C4-2B (cell line): Measurements from ENCODE around the gene RAB11FIP2.
A peak's percentile ranks its signal among the peaks of the same experiment; 100 is the strongest.
"Not testable (repeated sequence)": the region's sequence is repeated elsewhere in the genome, so short reads cannot be mapped to it uniquely, and the experiment has no call there.

Experiments used
- H3K27ac ChIP-seq: fragments of 450-650 bp; 2 replicates; pipeline ENCODE4 v1.5.1; 2017
- ZFX ChIP-seq: fragments of 450-650 bp; IDR thresholded peaks from 2 replicates; pipeline ENCODE4 v1.6.1; 2017
- TF ChIP-seq, protein P1 (sequence below): fragments of 450-650 bp; conservative IDR thresholded peaks from 2 replicates; pipeline ENCODE4 v1.5.1; 2017; ENCODE audit warnings: mild to moderate bottlenecking

Gene RAB11FIP2

GRCh38 chr10:118046395-118047156, at the start of gene RAB11FIP2:
RAB11FIP2 (minus strand) TSS chr10:118046941; CDS start chr10:118046163, 778 bp downstream.
- peak; percentile 92 for TF ChIP-seq ZFX
- TF ChIP-seq, protein P1, sequence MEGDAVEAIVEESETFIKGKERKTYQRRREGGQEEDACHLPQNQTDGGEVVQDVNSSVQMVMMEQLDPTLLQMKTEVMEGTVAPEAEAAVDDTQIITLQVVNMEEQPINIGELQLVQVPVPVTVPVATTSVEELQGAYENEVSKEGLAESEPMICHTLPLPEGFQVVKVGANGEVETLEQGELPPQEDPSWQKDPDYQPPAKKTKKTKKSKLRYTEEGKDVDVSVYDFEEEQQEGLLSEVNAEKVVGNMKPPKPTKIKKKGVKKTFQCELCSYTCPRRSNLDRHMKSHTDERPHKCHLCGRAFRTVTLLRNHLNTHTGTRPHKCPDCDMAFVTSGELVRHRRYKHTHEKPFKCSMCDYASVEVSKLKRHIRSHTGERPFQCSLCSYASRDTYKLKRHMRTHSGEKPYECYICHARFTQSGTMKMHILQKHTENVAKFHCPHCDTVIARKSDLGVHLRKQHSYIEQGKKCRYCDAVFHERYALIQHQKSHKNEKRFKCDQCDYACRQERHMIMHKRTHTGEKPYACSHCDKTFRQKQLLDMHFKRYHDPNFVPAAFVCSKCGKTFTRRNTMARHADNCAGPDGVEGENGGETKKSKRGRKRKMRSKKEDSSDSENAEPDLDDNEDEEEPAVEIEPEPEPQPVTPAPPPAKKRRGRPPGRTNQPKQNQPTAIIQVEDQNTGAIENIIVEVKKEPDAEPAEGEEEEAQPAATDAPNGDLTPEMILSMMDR = peak; percentile 47
- H3K27ac ChIP-seq = peak within 1 kb of the TSS; percentile 82

GRCh38 chr10:118096022-118096421, 49.3 kb upstream of the RAB11FIP2 start:
- TF ChIP-seq, protein P1 = no peak
- TF ChIP-seq ZFX = no peak
- no peak overlapping the region for H3K27ac ChIP-seq

DNA sequence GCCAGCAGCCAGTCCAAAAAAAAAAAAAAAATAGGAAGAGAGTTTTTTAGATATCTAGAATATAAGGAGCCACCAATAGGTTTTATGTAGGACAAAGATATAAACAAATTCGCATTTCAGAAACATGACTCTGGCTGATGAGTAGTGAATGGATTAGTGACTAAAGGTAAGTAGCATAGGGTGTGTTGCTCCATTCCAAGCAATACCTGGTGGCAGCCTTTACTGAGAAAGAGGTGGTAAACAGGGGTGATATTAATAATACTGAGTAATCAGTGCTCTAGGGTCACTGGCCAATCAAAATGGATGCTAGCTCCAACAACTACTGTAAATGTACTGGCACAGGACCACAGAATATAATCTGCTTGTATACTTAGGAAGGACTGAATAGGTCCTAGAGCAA, 45.5 kb upstream of the RAB11FIP2 start:
- H3K27ac ChIP-seq = no peak overlapping the region
- no peak for TF ChIP-seq ZFX
- TF ChIP-seq, protein P1 = no peak

GRCh38 chr10:118080817-118081216, 34.1 kb upstream of the RAB11FIP2 start:
- H3K27ac ChIP-seq = no peak overlapping the region
- TF ChIP-seq, protein P1 = no peak
- TF ChIP-seq ZFX = no peak

- H3K27ac ChIP-seq = no peak overlapping the region
- TF ChIP-seq, protein P1 = no peak
- no peak for TF ChIP-seq ZFX
Measured at GRCh38 chr10:118076705-118077104, 30.0 kb upstream of the RAB11FIP2 start.

- H3K27ac ChIP-seq = no peak overlapping the region
- no peak for TF ChIP-seq ZFX
- TF ChIP-seq, protein P1 = no peak
Measured at GRCh38 chr10:118072840-118073239, 26.1 kb upstream of the RAB11FIP2 start.

GRCh38 chr10:118067389-118067788, 20.6 kb upstream of the RAB11FIP2 start:
- not testable (repeated sequence) for H3K27ac ChIP-seq

- TF ChIP-seq, protein P1 = no peak
- no peak for TF ChIP-seq ZFX
- no peak overlapping the region for H3K27ac ChIP-seq
Measured at GRCh38 chr10:118062798-118063238, 16.1 kb upstream of the RAB11FIP2 start.
